HG03095 (cell line): Measurements from ENCODE around the gene SHISA8.
"Not testable (repeated sequence)": the region's sequence is repeated elsewhere in the genome, so short reads cannot be mapped to it uniquely, and the experiment has no call there.

Experiments used
- ATAC-seq: cut with Tn5 transposase; IDR thresholded peaks from one replicate; pipeline ENCODE4 v1.9.1; 2021; ENCODE audit warnings: moderate library complexity; ENCODE audit not compliant: unreplicated experiment

Gene SHISA8

DNA sequence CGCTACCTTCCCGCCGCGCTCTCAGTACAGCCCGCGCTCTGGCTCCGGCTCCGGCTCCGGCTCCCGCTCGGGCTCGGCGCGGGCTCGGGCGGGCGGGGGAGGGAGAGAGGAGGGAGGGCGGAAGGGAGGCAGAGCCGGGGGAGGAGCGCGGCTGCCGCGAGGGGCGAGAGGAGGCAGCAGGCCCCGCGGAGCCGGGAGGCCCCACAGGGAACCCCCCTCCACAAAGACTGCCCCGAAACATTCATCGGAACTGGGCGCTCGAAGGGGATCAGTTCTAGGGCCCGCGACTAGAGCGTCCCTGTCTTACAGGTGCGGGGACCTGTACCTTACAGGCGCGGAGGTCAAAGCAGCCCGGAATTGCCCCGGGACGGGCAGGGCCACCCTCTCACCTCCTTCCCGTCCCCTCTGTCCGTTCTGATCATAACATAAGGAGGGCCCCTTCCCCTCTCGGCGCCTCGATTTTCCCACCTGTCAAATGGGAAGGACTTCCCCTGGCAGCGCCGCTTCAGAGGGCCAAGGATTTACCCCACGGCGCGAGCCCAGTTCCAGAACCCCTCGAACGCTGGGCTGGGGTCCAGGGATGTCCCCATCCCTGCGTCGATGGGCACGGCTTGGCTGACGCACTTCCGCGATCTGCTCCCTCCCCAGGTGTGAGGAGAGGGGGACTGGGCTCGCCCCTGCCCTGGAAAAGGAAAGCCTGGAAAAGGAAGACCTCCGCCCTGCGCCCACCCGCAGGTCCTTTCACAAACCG, at the start of gene SHISA8:
Gene SHISA8, minus strand, starts transcription at position 40 of the 751 bp plus-strand sequence. CDS start 407 bp downstream, outside the sequence.
- no peak for ATAC-seq

DNA sequence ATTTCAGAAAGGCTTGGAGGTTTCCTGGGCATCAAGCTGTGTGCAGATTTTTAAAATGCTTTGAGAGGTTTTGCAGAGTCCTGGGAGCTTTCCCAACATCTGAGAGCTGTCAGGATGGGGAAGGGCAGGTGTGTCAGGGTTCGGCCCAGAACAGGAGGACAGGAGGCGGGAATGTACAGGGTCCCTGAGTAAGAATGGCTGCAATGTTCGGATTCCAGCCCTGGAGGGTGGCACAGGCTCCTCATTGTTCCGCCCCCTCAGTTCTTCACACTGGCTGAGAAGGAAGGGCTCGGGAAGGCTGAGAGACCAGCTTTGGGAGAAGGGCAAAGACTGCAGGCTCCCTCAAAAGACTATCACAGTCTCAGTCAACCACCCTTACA, 49.2 kb upstream of the SHISA8 start:
- ATAC-seq: no peak

DNA sequence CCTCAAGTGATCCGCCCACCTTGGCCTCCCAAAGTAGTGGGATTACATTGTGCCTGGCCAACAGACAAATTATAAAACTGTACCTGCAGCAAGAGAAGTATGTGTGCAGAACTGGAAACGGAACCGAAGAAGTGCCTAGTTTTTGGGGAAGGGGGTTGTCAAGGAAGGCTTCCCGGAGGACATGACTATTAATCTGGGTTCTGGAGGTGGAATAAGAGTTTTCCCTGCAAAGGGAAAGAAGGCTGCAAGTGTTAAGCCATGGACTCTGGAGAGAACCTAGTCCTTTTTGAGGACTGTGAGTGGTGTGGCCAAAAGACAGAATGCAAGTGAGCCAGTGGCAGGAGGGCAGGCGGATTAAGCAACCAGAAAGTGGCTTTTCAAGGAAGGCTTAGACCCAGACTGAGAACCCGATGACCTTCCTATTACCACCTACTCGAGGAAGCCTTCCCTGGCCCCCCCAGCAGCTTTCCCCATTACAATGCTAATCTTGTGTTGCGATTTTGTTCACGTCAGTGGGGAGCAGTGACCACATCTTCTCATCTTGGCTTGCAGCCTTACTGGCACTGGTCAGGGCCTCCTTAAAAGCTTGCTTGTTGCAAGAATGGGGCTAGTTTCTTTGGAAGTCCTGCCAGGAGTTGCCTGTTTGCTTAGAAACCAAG, 48.7 kb upstream of the SHISA8 start:
- ATAC-seq: no peak

DNA sequence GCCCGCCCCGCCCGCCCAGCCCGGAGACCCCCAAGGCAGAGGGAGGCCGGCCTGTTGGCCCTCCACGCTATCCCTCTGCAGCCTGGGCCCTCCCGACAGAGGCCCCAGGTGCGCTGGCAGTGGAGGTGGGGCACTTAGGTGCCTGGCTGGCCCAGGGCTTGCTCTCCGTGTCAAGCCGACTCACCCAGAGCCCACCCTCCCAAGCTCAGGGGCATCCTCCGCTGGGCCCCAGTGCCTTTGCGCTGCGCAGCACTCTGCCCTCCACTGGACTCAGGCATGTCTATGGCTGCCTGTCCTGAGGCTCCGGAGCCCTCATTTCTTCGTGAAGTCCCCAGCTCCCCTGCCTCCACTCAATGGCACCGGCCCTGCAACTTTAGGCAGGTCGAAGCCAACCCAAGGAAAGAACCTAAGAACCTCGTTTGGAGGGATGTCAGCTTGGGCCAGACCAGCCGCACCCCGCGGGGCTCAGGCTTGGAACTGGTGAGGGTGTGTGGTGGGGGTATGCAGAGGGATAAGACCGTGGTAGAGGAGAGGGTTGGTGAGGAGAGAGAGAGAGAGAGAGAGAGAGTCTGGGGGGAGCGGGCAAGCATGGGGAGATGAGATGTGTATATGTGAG, 43.2 kb upstream of the SHISA8 start:
- no peak for ATAC-seq

DNA sequence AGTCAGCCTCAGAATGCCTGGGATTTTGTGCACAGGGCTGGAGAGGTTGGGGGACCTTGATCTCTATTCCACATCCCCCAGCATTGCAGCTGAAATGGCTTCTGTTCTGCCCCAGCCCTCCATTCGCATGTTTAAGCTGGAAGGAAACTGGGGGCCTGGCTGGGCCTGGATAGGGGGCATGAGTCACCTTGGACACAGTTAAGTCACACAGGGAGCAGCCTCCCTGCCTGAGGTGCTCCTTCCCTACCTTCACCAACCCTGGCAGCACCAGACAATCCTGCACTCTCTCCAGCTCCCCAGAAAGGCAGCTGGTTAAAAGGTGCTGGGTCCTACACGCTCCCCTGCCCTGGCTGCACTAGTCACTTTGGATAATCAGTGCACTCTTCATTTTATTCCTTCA, 37.8 kb upstream of the SHISA8 start:
- ATAC-seq: no peak

DNA sequence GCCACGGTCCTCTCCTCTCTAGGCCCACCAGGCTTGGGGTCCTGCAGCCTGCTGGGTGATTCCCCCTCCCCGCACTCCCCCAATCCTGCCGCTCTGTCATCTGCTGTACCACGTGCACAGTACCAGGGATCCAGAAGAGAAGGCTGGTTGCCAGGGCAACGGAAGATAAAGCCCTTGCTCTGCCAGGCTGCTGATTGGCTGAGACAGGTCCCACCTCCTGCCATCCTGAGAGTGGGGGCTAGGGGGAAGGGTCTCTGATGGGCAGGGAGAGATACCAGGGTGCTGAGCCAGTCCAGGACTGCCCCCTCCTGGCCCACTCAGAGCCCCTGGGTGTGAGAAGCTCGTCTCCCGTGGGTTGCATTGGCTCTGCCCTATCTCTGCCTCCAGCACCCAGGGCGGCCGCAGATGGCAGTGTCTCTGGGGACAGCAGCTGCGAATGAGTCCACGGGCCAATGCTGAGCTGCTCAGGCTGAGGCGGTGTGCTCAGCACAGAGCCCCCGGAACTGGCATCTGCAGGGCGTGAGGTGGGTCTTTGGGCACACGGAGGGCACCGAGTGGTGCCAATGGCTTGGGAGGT, 37.1 kb upstream of the SHISA8 start, which contains the start of gene SMIM45:
Gene SMIM45, plus strand, starts transcription at position 253 of the 577 bp plus-strand sequence.
- no peak for ATAC-seq

DNA sequence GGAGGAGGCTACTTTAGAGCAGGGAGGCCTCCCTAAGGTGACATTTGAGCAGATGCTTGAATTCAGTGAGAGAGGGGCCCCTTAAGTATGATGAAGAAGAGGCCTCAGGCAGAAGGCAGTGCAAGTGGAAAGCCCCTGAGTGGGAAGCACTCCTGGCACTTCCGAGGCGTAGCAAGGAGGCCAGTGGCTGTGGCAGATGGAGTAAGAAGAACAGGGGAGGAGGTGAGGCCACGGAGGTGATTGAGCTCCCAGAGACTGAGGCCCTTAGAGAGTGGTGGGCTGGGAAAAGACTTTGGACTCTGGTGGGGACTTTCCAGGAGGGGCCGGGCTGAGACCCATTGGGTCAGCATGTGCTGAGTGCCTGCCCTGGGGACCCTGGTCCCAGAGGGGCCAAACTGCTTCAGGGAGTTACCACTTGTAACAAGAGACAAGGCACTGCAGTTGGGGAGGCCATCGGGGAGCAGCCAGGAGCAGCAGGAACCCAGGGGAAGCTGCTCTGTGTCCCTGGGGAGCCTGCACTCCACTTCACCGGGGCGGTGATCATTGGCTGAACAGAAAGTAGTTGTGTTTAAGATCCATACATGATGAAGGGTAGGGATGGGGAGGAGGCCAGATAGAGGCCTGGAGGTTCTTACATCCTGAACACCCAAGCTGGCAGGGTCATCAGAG, 34.6 kb upstream of the SHISA8 start:
- ATAC-seq: no peak

DNA sequence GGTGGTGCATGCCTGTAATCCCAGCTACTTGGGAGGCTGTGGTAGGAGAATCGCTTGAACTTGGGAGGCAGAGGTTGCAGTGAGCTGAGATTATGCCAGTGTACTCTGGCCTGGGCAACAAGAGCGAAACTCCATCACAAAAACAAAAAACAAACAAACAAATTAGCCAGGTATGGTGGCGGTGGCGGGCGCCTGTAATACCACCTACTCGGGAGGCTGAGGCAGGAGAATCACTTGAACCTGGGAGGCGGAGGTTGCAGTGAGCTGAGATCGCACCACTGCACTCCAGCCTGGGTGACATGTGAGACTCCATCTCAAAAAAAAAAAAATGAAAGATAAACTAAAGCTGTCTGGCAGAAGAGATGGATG, 34.0 kb upstream of the SHISA8 start:
- ATAC-seq: not testable (repeated sequence)

DNA sequence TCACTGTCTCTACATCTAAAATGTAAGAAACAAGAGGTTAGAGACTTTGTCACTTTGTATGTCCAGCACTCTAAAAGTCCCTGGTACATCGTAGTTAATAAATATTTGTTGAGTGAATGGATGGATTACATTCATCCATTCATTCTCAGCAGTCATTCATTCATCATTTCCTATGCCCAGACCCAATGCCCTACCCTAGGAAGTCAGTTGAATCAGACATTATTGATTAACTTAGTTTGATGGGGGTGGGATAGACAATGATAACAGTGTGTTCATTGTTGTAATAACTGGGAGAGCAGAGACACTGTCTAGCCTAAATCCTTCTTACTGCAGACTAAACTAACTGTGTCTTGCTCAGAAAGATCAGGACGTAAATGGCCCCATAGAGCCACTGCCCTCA, 33.3 kb upstream of the SHISA8 start:
- ATAC-seq: no peak

DNA sequence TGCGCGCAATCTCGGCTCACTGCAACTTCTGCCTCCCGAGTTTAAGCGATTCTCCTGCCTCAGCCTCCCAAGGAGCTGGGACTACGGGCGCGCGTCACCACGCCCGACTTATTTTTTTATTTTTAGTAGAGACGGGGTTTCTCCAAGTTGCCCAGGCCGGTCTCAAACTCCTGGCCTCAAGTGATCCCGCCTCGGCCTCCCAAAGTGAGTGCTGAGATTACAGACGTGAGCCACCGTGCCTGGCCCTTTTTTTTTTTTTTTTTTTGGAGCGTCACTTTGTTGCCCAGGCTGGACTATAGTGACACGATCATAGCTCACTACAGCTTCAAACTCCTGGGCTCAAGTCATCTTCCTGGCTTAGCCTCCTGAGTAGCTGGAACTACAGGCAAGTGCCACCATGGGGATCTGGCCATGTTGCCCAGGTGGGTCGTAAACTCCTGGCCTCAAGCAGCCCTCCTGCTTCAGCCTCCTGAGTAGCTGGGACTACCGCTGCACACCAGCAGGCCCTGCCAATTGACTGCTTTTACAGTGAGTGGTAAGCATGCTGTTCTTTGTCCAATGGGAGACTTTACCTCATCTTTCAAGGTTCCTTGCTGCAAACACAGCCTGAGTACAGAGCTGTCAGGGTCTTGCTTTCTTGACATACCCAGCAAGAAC, 32.7 kb upstream of the SHISA8 start:
- ATAC-seq: no peak

DNA sequence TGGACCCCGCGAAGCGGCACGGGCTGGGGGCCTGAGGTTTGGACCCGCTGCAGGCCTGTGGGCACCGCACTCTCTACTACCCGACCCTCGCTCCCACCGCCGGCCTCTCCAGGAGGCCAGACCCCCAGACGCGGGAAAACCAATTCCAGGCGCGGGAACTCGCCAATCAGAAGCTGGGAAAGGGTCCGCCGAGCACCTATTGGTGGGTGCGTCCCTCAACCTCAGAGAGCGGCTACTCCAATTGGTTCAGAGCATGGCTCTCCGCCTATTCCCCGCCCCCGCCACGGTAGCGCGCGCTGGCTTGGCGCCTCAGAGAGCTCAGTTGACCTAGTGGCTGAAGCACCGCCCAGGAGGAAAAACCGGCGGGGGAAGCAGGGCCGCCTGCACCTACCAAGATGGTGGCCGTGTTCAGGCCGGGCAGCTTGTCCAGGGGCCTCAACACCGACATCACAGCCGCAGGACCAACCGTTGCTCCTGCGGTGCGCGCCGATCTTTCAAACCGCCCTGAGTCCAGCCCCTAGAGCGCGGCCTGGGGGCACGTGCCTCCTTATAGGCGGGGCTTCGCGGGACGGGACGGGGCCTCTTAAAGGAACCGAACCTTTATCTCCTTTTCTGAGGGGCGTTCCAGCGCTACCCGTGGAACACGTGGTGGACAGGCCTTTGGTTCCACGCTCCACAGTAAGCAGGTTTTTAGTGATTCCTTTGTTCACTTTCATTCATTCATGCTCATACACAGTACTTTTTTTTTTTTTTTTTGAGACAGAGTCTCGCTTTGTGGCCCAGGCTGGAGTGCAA, 32.0 kb upstream of the SHISA8 start, which contains the start of gene CENPM:
Gene CENPM, minus strand, starts transcription at position 524 of the 795 bp plus-strand sequence. Its CDS starts 76 bp downstream, at position 448.
- peak; percentile 65 for ATAC-seq

DNA sequence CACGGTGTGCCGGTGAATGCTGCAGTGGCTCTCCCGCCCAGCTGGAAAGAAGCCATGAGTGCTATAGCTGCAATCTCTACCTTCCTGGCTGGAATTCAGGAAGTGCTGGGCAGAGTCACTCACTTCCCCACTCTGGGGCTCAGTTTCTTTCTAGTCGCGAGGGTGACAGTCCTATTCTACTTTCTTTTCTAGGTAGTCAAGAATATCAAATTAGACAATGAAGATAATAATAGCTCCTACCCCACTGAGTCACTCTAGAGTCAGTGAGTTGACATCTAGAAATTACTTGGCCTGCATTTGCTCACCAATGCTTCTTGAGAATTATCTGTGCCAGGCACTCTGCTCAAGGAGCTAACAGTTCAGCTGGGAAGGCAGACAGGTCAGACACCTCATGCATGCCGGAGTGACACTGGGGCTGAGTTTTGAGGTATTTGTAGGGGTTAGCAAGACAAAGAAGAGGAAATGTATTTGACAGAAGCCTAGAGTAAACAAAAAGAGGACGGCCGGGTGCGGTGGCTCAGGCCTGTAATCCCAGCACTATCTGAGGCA, 28.9 kb upstream of the SHISA8 start:
- ATAC-seq: no peak

DNA sequence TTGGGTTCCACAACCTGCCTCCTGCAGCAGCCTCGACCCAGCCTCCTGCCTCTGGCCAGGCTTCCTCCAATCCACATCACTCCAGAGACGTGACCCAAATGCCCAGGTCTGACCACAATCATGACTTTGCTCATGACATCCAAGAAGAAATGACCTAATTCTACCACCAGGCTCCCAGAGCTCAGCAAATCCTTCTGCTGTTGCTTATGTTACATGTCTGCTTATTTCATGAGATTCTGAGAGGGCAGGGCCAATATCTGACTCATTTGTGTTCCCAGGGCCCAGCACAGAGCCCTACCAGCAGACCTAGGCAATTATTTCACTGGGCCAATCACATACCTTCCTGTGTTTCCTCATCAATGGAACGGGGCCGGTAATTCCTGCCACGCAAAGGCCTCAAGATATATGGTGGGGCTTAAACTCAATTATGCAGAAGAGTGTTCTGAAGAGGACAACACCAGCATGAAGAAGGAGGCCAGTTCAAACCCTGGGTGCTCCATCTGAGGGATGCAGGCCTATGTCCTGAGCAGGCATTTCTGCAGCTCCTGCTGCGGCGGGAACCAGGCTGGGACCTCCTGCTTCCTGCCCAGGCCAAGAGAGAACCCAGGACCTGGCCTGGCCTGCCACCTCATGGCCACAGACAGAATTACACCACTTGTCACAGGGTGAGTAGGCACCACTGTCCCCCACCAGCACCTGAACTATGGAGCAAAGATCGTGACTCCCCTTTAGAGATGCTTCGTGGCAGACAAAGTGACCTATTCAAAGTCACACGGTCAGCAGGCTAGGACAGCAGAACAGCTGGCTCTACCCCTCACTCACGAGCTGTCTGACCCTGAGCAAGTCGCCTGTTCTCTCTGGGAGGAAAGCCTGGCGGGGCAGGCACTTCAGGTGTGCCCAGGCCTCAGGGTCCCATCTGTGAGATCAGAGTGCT, 26.2 kb upstream of the SHISA8 start:
- no peak for ATAC-seq

DNA sequence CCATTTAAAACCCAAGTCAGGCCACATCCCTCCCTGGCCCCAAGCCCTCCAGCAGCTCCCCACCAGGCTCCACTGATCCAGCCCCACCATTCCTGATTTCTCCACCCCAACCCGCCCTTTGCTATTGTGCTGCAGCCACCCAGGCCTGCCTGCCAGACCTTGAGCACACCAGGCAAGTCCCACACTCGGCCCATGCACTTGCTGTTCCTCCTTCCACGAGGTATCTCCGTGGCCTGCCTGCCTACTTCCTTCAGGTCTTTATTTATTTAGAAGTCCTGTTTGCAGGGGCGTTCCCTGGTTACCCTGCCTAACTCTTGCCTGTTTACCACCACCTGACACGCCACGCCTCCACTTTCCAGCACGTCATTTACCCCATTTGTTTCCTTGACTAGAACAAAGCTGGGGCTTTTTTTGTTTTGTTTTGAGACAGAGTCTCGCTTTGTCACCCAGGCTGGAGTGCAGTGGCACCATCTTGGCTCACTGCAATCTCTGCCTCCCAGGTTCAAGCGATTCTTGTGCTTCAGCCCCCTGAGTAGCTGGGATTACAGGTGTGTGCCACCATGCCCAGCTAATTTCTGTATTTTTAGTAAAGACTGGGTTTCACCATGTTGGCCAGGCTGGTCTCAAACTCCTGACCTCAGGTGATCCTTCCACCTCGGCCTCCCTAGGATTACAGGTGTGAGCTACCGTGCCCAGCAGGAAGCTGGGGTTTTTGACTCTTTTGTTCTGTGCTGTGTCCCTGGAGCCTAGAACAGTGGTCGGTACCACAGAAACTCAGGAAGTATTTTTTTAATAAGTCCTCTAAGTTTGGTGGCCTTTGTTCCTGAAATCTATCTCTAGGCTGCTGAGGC, 25.3 kb upstream of the SHISA8 start:
- ATAC-seq: peak; percentile 40

DNA sequence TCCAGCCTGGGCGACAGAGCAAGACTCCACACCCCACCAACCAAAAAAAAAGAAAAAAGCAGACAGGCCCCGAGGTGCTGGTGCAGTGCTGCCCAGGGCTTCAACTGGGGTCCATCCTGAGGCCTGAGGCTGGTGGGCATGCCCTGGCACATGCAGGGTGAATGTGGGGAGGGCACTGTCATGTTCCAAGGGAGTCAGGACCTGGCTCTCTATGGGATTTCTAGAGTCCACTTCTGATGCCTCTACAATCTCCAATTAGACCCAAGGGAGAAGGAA, 22.0 kb upstream of the SHISA8 start:
- no peak for ATAC-seq

DNA sequence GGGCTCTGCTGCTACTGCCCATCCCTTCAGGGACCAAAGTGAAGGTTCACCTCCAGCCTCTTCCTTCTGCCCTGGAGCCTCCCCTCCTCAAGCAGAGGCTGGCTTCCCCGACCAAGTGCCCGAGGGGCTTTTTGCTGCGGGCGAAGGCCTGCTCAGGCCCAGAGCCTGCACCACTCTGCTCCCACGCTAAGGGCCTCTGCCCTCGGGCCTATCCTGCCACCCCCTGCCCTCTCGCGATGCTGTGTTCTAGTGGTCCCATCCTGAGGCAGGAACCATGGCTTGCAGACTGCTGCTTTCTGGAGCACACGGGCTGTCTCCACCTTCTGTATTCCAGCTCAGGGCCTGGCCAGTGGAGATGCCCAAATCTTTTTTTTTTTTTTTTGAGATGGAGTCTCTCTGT, 20.6 kb upstream of the SHISA8 start:
- ATAC-seq: no peak

DNA sequence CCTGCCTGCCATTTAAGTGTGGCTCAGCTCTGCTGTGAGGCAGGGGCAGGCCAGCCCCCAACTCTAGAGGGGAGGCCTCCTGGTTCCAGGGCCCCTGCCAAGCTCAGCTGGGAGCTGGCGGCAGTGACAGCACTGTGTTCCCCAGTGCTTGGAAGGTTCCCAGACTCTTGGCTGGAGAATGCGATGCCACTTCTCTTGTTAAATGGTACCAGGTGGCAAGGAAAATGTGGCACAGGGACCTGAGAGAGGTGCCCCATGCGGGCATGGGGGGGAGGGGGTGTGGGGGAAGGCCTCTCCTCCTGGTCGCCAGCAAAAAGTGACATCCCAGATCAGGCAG, 20.1 kb upstream of the SHISA8 start:
- ATAC-seq: no peak
